Measurements from ENCODE around the gene CALHM3. TPM values are rescaled to one million over a fixed set of nuclear protein-coding genes. Genes with fewer than 3 reads are reported as not detected.

Gene CALHM3
- total RNA-seq, 1 donor from 2014 or later = 3.3 TPM

- Mint-ChIP-seq H3K4me1 (ENCODE audit: unreplicated experiment) (peaks cover 7% of the 10 kb centered on the region), H3K27me3 (no peaks in the 10 kb centered on the region), H3K9me3 (peaks cover 16% of the 10 kb centered on the region), H3K27ac (peak overlapping the region; percentile 94), H3K4me3 (peak overlapping the region; percentile 50), H3K36me3 (peaks cover 12% of the 10 kb centered on the region)
- DNase-seq (ENCODE audit: extremely low spot score, unreplicated experiment) = no peak
- TF ChIP-seq CTCF (conservative IDR thresholded peaks at IDR 0.05) = no peak
These were observed 40.8 kb upstream of the CALHM3 start for GRCh38 chr10:103519798-103520197.

- no peak for DNase-seq (ENCODE audit: extremely low spot score, unreplicated experiment)
- Mint-ChIP-seq H3K36me3 (peaks cover 12% of the 10 kb centered on the region), H3K27me3 (no peaks in the 10 kb centered on the region), H3K27ac (peak overlapping the region; percentile 69), H3K4me1 (ENCODE audit: unreplicated experiment) (peaks cover 11% of the 10 kb centered on the region), H3K9me3 (peaks cover 16% of the 10 kb centered on the region), H3K4me3 (no peak overlapping the region)
- TF ChIP-seq CTCF (conservative IDR thresholded peaks at IDR 0.05) = no peak
These were observed 38.4 kb upstream of the CALHM3 start for GRCh38 chr10:103517234-103518085.

GRCh38 chr10:103514244-103514643, 35.2 kb upstream of the CALHM3 start:
- Mint-ChIP-seq H3K4me1 (ENCODE audit: unreplicated experiment) (peaks cover 21% of the 10 kb centered on the region), H3K4me3 (no peak overlapping the region), H3K9me3 (peaks cover 14% of the 10 kb centered on the region), H3K27me3 (no peaks in the 10 kb centered on the region), H3K27ac (peak overlapping the region; percentile 97), H3K36me3 (peaks cover 9% of the 10 kb centered on the region)
- no peak for TF ChIP-seq CTCF (conservative IDR thresholded peaks at IDR 0.05)
- DNase-seq (ENCODE audit: extremely low spot score, unreplicated experiment) = no peak

GRCh38 chr10:103513380-103514060, 34.5 kb upstream of the CALHM3 start:
- Mint-ChIP-seq H3K27me3 (no peaks in the 10 kb centered on the region), H3K9me3 (peaks cover 13% of the 10 kb centered on the region), H3K4me1 (ENCODE audit: unreplicated experiment) (peaks cover 21% of the 10 kb centered on the region), H3K27ac (peak overlapping the region; percentile 97), H3K36me3 (peaks cover 8% of the 10 kb centered on the region), H3K4me3 (peak overlapping the region; percentile 21)
- no peak for DNase-seq (ENCODE audit: extremely low spot score, unreplicated experiment)
- no peak for TF ChIP-seq CTCF (conservative IDR thresholded peaks at IDR 0.05)

GRCh38 chr10:103512591-103513379, 33.7 kb upstream of the CALHM3 start:
- DNase-seq (ENCODE audit: extremely low spot score, unreplicated experiment) = no peak

More at GRCh38 chr10:103512591-103513379, 33.7 kb upstream of the CALHM3 start:
- Mint-ChIP-seq H3K4me1 (ENCODE audit: unreplicated experiment) (peaks cover 29% of the 10 kb centered on the region), H3K4me3 (peak overlapping the region; percentile 74), H3K27me3 (no peaks in the 10 kb centered on the region), H3K27ac (peak overlapping the region; percentile 97), H3K9me3 (peaks cover 9% of the 10 kb centered on the region), H3K36me3 (peaks cover 5% of the 10 kb centered on the region)
- no peak for TF ChIP-seq CTCF (conservative IDR thresholded peaks at IDR 0.05)

Data from type B pancreatic cell (in vitro differentiated cells).